Astrocyte (in vitro differentiated cells and primary cell): ENCODE measurements around the gene DNALI1.

Experiments used
- CTCF ChIP-seq: IDR thresholded peaks from 2 replicates; pipeline ENCODE4 v1.5.1; 2011; ENCODE audit warnings: low read depth, mild to moderate bottlenecking, inconsistent platforms, low read length, moderate library complexity; ENCODE audit not compliant: insufficient read depth
- EZH2 ChIP-seq: IDR thresholded peaks from 2 replicates; pipeline ENCODE4 v1.6.1; 2012; ENCODE audit warnings: mild to moderate bottlenecking, low read length, inconsistent platforms; ENCODE audit not compliant: insufficient read depth

DNA sequence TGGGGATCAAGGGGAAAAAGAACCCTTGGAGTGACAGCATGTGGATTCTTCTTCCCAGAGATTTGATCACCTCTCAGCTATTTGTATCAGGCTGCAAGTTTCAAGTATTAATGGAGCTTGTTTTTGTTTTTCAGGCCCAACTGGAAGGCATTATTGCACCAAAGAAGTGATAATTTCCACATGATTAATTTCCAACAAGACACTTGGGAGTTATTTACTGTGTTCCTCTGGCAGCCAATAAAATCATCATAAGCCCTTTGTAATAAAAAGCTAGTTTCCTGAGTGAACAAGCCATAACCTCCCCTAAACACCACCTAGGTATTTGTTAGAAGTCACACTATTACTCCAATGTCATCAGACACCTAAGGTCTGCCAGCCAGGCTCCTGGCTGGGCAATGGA lies 8.2 kb downstream of the DNALI1 start:
- TF ChIP-seq EZH2 (no peak), CTCF (no peak)
